ENCODE results near the gene PPP1R1B.
"Not testable (repeated sequence)": the region's sequence is repeated elsewhere in the genome, so short reads cannot be mapped to it uniquely, and the experiment has no call there.

The PPP1R1B gene

DNA sequence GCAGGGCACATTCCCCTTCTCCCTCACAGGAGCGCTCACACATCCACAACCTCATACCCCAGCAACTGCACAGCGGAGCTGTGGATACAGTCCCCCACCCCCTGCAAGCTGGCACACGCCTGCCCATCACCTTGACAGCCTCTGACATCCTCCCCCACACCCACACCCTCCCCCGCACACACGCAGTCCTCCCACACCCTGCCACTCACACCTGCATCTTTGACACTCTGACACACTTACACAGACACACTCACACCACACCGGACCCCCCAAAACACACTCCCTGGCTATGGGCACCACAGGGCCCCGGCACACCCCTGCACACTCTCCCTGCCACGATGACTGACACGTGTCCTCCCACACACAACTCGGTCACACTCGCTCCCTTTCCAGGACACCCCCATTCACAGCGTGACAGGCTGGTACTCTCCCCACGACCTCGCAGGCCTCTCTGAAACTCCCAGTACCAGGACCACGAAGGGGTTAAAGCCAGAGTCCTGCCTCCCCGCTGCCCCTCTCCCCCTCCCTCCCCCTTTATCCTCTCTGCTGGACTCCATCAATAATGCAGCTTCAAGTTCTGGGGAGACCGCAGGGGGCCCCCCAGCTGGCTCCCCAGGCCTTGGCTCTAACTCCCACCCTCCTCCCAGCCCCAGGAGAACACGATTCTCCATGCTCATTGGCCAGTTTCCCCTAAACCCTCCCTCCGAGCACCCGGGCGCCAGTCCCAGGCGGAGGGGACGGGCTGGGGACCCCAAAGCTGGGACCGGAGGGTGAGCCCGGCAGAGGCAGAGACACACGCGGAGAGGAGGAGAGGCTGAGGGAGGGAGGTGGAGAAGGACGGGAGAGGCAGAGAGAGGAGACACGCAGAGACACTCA, at the start of gene PPP1R1B:
Gene PPP1R1B (plus strand): TSS at position 782 of the 876 bp plus-strand sequence. CDS start 441 bp downstream, outside the sequence.
- peak; percentile 21 for DNase-seq

GRCh38 chr17:39578272-39578671, 48.5 kb upstream of the PPP1R1B start:
- DNase-seq = no peak

DNA sequence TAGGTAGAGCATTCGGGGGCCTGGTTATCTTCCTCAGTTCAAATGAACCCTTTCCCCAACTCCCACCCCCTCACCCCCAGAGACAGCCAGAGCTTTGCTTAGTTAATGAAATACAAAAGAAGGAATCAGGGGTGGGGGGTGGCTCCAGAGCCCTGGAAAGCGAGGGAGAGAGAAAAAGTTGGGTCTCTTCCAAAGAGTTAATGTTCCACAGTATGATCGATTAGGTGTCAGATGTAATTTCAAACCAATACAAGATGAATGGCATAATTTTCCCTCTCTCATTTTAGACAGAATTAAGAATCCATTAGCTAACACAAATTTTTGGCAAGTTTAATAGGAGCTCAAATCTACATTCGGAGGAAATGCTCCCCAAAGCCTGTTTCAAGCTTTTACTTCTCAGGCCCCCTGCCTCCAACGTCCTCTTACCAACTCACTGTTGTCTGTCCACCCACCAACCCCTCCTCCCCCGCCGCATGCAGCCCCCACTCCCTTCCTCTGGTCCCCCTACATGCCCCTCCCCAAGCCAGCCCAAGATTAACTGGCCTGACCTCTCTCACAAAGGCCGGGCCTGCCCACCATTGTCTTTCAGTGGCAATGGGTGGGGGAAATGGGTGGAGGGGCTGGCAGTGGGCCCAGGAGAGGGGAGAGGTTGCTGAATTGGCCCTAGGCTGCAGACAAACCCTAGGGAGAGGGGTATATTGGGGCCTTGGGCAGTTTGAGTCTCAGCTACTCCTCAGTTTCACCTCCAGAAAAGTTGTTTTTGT, 47.3 kb upstream of the PPP1R1B start:
- peak; percentile 59 for DNase-seq

DNA sequence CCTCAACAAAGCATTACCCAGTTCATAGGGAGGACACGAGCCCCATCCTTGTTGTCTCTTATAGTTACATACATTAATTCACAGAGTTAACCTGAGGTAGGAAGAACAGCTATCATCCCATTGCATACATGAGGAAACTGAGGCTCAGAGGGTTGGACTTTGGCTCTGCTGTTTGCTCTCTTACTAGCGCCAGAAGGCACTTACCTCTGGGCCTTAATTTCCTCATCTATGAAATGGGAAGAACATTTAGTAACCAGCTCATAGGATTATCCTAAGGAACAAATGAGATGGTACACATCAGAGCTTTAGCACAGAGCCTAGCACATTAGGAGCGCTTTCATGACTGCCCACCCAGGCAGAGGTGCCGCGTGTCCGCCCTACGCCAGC, 46.7 kb upstream of the PPP1R1B start:
- DNase-seq = no peak

DNA sequence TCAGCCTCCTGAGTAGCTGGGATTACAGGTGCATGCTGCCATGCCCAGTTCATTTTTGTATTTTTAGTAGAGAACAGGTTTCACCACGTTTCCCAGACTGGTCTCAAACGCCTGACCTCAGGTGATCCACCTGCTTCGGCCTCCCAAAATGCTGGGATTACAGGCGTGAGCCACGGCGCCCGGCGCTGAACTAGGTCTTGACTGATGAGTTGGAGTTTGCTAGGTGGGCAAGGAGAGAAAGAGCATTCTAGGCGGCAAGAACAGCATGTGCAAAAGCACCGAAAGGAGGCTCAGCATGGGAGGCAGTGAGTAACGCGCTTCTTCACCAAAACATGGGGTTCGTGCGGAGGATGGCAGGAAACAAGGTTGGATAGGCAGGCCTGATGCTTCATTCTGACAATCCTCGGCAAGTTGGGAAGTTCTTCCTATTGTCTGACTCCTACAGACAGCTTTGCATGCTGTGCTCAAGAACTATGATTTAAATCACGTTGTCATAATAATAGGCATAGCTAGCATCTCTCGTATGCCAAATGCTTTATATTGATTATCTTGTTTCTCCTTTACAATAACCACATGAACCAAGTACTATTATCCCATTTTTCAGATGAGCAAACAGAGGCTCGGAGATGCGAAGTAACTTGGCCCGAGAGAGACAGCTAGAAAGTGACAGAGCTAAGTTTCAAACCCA, 45.5 kb upstream of the PPP1R1B start:
- no peak for DNase-seq

DNA sequence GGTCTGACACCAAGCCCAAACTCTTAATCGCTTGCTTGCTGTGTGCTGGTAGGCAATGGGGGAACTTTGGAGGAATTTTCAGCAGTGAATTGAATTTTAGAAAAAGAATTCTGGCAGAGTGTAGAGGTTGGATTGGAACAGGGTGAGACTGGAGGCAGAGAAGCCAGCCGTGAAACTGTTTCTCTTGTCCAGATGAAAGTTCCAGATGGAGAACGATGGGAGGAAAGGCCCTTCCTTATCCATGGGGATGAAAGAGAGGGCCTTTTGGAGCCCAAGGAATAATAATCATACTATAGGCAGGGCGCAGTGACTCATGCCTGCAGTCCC, 45.0 kb upstream of the PPP1R1B start:
- DNase-seq = no peak

GRCh38 chr17:39582658-39583057, 44.1 kb upstream of the PPP1R1B start:
- DNase-seq = no peak

DNA sequence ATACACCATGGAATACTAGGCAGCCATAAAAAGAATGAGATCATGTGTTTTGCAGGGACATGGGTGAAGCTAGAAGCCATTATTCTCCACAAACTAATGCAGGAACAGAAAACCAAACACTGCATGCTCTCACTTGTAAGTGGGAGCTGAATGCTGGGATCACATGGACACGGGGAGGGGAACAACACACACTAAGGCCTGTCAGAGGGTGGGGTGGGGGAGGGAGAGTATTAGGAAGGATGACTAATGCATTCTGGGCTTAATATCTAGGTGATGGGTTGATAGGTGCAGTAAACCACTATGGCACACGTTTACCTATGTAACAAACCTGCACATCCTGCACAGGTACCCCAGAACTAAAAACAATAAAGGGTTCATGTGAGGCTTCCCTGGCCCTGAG, 36.6 kb upstream of the PPP1R1B start:
- not testable (repeated sequence) for DNase-seq

- peak; percentile 60 for DNase-seq
Measured at GRCh38 chr17:39591958-39592954, 34.5 kb upstream of the PPP1R1B start.

GRCh38 chr17:39593371-39593770, 33.4 kb upstream of the PPP1R1B start:
- no peak for DNase-seq

DNA sequence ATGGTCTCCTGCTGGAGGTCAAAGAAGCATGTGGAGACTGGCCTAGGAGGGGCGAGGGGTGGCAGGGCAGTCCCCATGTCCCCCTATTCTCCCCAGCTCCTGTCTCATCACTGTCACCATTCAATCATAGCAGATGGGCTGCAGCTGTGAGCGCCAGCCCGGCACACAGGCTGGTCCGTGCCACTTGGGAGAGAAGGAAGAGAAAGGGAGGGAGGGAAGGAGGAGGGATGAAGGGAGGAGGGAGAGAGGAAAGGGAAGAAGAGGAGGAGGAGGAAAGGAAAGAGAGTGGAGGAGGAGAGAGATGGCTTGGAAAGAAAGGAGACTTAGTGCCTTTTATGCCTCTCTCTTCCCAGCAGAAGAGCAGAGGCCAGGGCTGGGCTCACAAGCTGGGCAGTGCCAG, 31.5 kb upstream of the PPP1R1B start:
- no peak for DNase-seq

DNA sequence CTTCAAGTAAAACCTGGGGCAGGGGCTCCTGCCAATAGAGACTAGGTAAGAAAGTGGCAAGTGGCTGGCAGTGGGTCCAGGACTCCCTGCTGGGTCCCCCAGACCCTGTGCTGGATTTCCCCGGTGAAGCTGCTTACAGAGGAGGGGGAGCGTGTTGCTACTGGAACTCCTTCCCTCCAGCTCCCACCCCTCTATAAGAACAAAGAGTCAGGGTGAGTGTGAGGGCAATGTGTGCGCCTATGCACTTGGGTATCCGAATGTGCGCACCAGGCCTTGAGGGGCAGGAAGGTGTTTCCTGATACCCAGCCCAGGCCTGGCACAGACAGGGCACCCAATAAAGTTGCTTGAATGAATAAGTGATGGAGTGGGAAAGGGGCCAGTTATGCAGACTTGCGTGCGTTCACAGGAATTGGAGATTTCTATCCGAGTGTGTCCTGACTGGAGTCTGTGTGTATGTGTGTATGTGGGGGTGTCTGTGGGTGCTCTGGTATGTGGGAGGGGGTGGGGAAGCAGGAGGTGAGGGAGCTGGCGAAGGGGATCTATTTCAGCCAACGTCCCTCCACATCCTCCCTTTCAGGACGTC, 30.7 kb upstream of the PPP1R1B start:
- DNase-seq = no peak

DNA sequence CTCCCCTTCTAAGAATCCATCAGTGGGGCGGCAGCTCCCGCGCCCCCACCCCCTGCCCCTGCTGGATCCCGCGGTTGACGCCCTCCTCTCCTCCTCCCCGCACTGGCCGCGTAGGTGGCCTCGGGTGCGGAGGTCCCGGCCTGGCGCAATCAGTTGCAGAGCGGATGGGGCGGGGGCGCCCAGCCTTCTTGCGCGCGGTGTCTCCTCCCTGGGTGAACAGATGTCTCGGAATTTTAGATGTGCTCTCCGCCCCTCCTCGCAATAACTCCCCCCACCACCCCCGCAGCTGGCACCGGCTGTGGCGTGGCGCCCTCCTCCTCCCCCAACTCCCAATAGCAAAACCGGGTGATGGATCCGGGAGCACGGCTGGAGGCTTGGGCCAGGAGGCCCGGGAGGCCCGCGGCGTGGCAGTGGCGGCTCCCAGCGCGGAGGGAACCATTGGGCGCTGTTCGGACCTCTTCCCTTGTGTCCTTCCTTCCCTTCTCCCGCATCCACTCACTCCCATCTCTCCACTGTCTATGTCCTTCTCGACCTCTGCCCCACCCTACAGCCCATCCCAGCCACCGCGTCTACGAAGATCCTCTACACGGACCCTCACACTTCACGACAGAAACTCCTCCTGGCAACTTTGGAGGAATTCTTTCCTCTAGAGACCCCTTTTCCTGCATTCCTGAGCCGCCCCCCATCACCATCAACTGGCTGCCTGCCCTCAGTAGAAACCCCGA, 30.0 kb upstream of the PPP1R1B start:
- DNase-seq = no peak

- no peak for DNase-seq
Measured at GRCh38 chr17:39597372-39598046, 29.2 kb upstream of the PPP1R1B start.

DNA sequence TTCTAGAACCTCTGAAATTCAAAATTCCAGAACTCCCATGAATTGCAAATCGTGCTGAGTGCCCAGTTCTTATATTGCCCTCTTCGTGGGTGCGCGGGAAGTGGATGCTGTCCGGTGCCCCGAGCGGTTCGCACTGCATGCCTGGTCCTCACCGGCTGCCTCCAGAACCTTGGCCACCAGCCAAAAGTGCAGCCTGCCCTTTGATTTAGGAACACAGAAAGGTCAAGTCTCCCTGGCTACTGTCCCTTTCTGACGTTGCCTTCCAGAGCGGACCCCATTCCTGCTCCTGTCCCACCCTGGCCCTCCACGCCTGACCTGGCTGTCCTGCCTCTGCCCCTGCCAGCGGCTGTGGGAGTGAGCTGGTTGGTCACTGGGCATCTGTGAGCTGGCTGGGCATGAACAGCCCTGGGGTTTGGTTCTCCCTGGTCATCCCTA, 28.7 kb upstream of the PPP1R1B start:
- DNase-seq = no peak

GRCh38 chr17:39598630-39599003, 28.1 kb upstream of the PPP1R1B start:
- DNase-seq = no peak

GRCh38 chr17:39599004-39599664, 27.6 kb upstream of the PPP1R1B start:
- no peak for DNase-seq

GRCh38 chr17:39599665-39600231, 27.0 kb upstream of the PPP1R1B start:
- no peak for DNase-seq

DNA sequence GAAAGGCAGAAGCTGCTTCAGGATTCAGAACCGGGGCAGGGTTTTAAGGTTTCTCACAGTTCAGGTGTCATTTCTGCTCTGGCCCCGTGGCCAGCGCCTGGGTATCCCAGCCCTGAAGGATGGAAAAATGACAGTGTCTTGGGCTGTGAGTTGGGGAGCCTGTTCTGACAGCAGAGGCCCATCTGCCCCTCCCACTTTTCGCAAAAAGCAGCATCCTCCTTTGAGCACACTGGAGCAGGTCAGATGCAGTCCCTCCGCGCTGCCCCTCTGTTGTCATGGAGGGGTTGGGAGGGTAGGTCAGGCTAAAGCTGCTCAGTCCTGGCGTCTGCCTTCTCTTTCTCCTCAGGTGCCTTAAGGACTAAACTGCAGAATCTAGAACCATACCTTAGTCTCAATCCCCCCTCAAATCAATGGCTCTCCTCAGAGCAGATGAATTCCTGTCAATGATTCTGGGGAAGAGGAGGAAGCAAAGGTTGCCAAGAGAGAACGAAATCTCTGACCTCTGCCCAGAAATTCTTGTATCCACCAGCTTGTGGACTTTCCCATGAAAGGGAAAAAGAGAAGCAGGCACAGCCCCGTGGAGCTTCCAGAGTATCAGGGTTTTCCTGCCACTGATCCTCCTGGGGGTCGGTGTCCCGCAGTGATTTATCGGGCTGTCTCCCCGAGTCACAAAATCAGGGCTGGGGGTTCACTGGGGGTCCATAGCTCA, 26.3 kb upstream of the PPP1R1B start:
- DNase-seq = no peak
